CD8-positive, alpha-beta memory T cell (primary cell): ENCODE results near the gene BPNT1. TPM values are rescaled to one million over a fixed set of nuclear protein-coding genes. Genes with fewer than 3 reads are reported as not detected.
"Not testable (repeated sequence)": the region's sequence is repeated elsewhere in the genome, so short reads cannot be mapped to it uniquely, and the experiment has no call there.

Experiments
- CTCF ChIA-PET: fragments of 350-600 bp; sonication (Branson Sonifier 250); formaldehyde crosslinking; loops from one replicate; lab custom pipeline; 2021; ENCODE audit warnings: antibody characterized with exemption; lab: Charles Lee
- POLR2A ChIA-PET: fragments of 350-600 bp; sonication (Branson Sonifier 250); formaldehyde crosslinking; loops from one replicate; lab custom pipeline; 2021; ENCODE audit warnings: antibody characterized with exemption; lab: Charles Lee
- DNase-seq, 5 donors: peaks; one replicate each; pipeline versions ENCODE4 v3.0.0 to v3.0.0-alpha.2; 2020 to 2022; ENCODE audit warnings: mixed read lengths in 1 of 5
- H3K27ac ChIP-seq: one replicate; pipeline ENCODE4 v1.7.0; 2013; ENCODE audit warnings: low read depth, mild to moderate bottlenecking, low read length, moderate library complexity
- H3K27me3 ChIP-seq: 2 replicates; pipeline ENCODE4 v1.7.0; 2013; ENCODE audit warnings: low read length, mild to moderate bottlenecking; ENCODE audit not compliant: insufficient read depth, poor library complexity, severe bottlenecking
- H3K36me3 ChIP-seq: 2 replicates; pipeline ENCODE4 v1.7.0; 2013; ENCODE audit warnings: mild to moderate bottlenecking, low read length, moderate library complexity; ENCODE audit not compliant: insufficient read depth
- H3K4me1 ChIP-seq: 2 replicates; pipeline ENCODE4 v1.7.0; 2013; ENCODE audit warnings: mild to moderate bottlenecking, low read length, moderate library complexity; ENCODE audit not compliant: insufficient read depth
- H3K4me3 ChIP-seq: 2 replicates; pipeline ENCODE4 v1.7.0; 2013; ENCODE audit warnings: mild to moderate bottlenecking, low read length
- H3K9me3 ChIP-seq: 2 replicates; pipeline ENCODE4 v1.7.0; 2013; ENCODE audit warnings: mild to moderate bottlenecking, low read length
- H3K27ac Mint-ChIP-seq, 8 donors: one replicate each; pipeline ENCODE4 v1.8.0; 2020 to 2021; ENCODE audit warnings: mixed read lengths in 8 of 8, mild to moderate bottlenecking in 6 of 8, inconsistent platforms in 3 of 8, moderate library complexity in 3 of 8
- H3K27me3 Mint-ChIP-seq, 2 donors: one replicate each; pipeline ENCODE4 v1.8.0; 2020 to 2021; ENCODE audit warnings: mixed read lengths in 2 of 2, mild to moderate bottlenecking in 1 of 2, moderate library complexity in 1 of 2
- H3K36me3 Mint-ChIP-seq, 3 donors: one replicate each; pipeline ENCODE4 v1.8.0; 2020 to 2021; ENCODE audit warnings: mixed read lengths in 3 of 3, inconsistent platforms in 1 of 3, mild to moderate bottlenecking in 1 of 3
- H3K4me1 Mint-ChIP-seq, 3 donors: one replicate each; pipeline ENCODE4 v1.8.0; 2020 to 2021; ENCODE audit warnings: mixed read lengths in 3 of 3, inconsistent platforms in 1 of 3, mild to moderate bottlenecking in 1 of 3
- H3K4me3 Mint-ChIP-seq, 7 donors: one replicate each; pipeline ENCODE4 v1.8.0; 2020 to 2021; ENCODE audit warnings: mixed read lengths in 7 of 7, mild to moderate bottlenecking in 6 of 7, moderate library complexity in 4 of 7, inconsistent platforms in 2 of 7
- H3K9me3 Mint-ChIP-seq, 5 donors: one replicate each; pipeline ENCODE4 v1.8.0; 2020 to 2022; ENCODE audit warnings: mixed read lengths in 5 of 5, mild to moderate bottlenecking in 3 of 5, moderate library complexity in 2 of 5, inconsistent platforms in 1 of 5
- polyA plus RNA-seq: library from polyadenylated mRNA; unstranded; fragments of 300-500 nt; fragmentation: Illumina TruSeq; gene quantifications from one replicate; pipeline ENCODE4 v1.2.3, GENCODE V29; 2021
- total RNA-seq, 2 experiments: library from RNA; stranded (reverse); gene quantifications; one replicate each; pipeline ENCODE4 v1.2.3, GENCODE V29; 2021

The BPNT1 gene
- total and polyA plus RNA-seq, 3 experiments from 2014 or later: 21.3 to 26.3 (median 24.8) TPM

DNA sequence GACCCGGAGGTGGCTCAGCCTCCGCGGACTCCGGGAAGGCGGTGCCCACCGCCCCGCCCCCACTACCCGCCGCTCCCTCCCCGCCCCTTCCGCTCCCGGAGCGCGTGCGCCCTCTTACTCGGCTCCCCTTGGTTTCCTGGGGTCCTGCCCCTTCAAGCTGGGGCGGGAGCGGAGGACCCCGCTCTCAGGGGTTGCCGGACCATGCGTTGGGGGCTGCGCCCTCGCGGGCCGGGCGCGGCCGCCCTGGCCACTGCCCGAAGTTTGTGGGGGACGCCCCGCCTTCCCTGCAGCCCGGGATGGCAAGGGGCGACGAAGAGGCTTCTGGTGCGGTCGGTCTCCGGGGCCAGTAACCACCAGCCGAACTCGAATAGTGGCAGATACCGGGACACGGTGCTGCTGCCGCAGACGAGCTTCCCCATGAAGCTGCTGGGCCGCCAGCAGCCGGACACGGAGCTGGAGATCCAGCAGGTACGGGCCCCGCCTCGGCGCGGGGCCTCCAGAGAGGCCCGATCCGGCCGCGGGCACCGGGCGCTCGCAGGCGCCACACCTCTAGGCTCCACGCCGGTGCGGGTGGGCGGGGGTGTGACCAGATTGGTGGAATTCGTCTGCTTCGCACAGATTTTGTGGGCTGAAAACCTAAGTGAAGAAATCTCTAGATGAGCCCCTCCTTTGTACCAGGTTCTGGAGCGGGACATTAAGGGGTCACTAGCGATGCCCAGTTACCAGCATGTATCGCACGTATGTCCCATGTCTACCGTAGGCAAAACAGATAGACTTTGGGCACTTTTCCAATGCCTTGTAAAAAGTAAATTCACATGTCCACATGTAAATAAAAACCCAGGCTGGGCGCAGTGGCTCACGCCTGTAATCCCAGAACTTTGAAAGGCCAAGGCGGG is 4.7 kb upstream of the BPNT1 start, which contains the start of gene IARS2:
TSS of gene IARS2 (plus strand) at position 117 of the 896 bp plus-strand sequence. CDS start at position 202, 85 bp downstream.
- peak within 1 kb of the TSS; percentile 39 to 88 (median 70) for H3K27ac Mint-ChIP-seq
- H3K36me3 ChIP-seq: no peaks in the 10 kb centered on the region
- H3K4me3 ChIP-seq: peak within 1 kb of the TSS; percentile 89
- peak within 1 kb of the TSS; percentile 53 to 89 (median 82) for H3K4me3 Mint-ChIP-seq
- peak; percentile 88 to 94 (median 90) for DNase-seq
- POLR2A ChIA-PET: interaction anchor here (1.2 kb wide), 1 partner anchor 37 kb away, joined by 4 read pairs; no protein-coding TSS in a partner anchor
- H3K36me3 Mint-ChIP-seq: peaks cover 0 to 29% (median 7%) of the 10 kb centered on the region in 3 donors
- no peaks in the 10 kb centered on the region for H3K9me3 Mint-ChIP-seq
- no peaks in the 10 kb centered on the region for H3K27me3 ChIP-seq
- H3K27me3 Mint-ChIP-seq: no peaks in the 10 kb centered on the region
- peaks cover 32 to 52% (median 38%) of the 10 kb centered on the region in 3 donors for H3K4me1 Mint-ChIP-seq
- H3K9me3 ChIP-seq: no peaks in the 10 kb centered on the region
- CTCF ChIA-PET: interaction anchor here (1.1 kb wide), 2 partner anchors 21 to 105 kb away, joined by 3 read pairs; no protein-coding TSS in a partner anchor
- H3K4me1 ChIP-seq: peaks cover 22% of the 10 kb centered on the region
- peak within 1 kb of the TSS; percentile 81 for H3K27ac ChIP-seq

DNA sequence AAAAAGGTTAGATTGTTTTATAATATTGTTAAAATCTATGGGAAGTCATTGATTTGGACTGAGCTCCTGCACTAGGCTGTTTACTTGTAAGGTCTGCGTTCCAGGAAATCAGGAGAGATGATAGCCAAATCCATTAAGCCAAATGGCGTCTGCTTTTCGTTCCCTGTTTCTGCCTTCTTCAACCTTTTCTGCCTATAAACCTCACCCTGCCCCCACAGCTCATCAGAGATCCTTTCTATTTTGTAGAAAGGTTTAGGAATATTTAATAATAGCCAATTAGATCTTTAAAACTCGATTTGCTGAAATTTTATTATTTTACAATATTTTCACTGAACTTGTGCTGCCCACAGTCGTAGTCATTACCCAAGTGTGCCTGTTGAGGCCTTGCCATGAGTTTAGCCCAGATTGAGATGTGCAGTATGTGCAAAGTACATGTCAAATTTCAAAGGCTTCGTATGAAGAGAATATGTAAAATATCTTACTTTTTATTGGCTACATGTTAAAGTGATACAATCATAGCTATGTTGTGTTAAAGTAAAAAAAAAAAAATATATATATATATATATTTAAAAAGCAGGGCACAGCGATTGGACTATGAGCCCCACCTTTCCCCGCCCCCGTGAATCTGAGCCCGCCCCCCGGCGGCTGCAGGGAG is 3.9 kb upstream of the BPNT1 start:
- Mint-ChIP-seq H3K9me3 (no peaks in the 10 kb centered on the region), H3K27me3 (no peaks in the 10 kb centered on the region), H3K4me3 (peak overlapping the region in 6 of 7 donors; percentile 53 to 82 (median 63)), H3K27ac (peak overlapping the region in 6 of 8 donors; percentile 39 to 84 (median 61)), H3K36me3 (peaks cover 0 to 28% (median 6%) of the 10 kb centered on the region in 3 donors), H3K4me1 (peaks cover 35 to 55% (median 40%) of the 10 kb centered on the region in 3 donors)
- Histone ChIP-seq H3K27me3 (no peaks in the 10 kb centered on the region), H3K9me3 (no peaks in the 10 kb centered on the region), H3K36me3 (no peaks in the 10 kb centered on the region), H3K4me3 (peak overlapping the region; percentile 42), H3K27ac (no peak overlapping the region), H3K4me1 (peaks cover 26% of the 10 kb centered on the region)
- POLR2A ChIA-PET: interaction anchor here (0.6 to 1.2 kb wide), 3 partner anchors 36 to 90 kb away, joined by 3 to 4 read pairs (median 4); no protein-coding TSS in a partner anchor
- DNase-seq: no peak
- CTCF ChIA-PET: interaction anchor here (1.1 kb wide), 2 partner anchors 22 to 104 kb away, joined by 3 read pairs; no protein-coding TSS in a partner anchor

DNA sequence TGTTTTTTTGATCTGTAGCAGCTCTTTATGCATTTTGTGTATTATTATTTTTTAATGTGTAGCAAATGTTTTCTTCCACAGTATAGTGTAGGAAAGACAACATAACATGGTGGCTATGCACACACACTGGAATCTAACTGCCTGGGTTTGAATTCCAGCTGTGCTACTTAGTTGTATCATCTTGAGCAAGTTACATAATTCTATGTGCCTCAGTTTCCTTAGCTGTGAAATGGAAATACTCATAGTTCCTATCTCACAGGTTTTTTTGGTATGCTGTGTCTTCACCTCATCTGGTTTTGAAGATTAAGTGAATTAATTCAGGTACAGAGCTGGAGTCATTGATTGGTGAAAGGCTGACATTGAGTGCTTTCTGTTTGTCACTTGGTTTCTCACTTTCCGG is 3.1 kb upstream of the BPNT1 start:
- H3K4me3 Mint-ChIP-seq: peak overlapping the region in 3 of 7 donors; percentile 1 to 68 (median 53)
- POLR2A ChIA-PET: no interaction called here

DNA sequence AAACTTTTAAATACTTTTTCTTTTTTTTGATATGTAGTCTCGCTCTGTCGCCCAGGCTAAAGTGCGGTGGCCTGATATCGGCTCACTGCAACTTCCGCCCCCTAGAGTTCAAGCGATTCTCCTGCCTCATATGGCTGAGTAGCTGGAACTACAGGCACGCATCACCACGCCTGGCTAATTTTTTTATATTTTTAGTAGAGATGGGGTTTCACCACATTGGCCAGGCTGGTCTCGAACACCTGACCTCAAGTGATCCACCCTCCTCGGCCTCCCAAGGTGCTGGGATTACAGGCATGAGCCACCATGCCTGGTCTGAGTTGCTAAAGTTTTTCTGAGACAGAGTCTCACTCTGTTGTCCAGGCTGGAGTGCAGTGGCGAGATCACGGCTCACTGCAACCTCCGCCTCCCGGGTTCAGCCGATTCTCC is 3.3 kb downstream of the BPNT1 start:
- H3K4me1 Mint-ChIP-seq: peaks cover 17 to 37% (median 17%) of the 10 kb centered on the region in 3 donors
- H3K36me3 ChIP-seq, H3K27ac Mint-ChIP-seq, H3K27ac ChIP-seq, POLR2A ChIA-PET, H3K4me1 ChIP-seq, H3K9me3 Mint-ChIP-seq, H3K4me3 ChIP-seq, H3K27me3 ChIP-seq, CTCF ChIA-PET, H3K4me3 Mint-ChIP-seq, DNase-seq, H3K9me3 ChIP-seq, H3K27me3 Mint-ChIP-seq: not testable (repeated sequence)
- peaks cover 0 to 20% (median 3%) of the 10 kb centered on the region in 3 donors for H3K36me3 Mint-ChIP-seq

More for the DNA sequence above, 3.1 kb upstream of the BPNT1 start:
- Mint-ChIP-seq H3K4me1 (peaks cover 31 to 50% (median 35%) of the 10 kb centered on the region in 3 donors), H3K27ac (peak overlapping the region in 2 of 8 donors; percentile 47 to 61), H3K9me3 (no peaks in the 10 kb centered on the region), H3K36me3 (peaks cover 0 to 22% (median 2%) of the 10 kb centered on the region in 3 donors), H3K27me3 (no peaks in the 10 kb centered on the region)
- Histone ChIP-seq H3K9me3 (no peaks in the 10 kb centered on the region), H3K36me3 (no peaks in the 10 kb centered on the region), H3K27ac (no peak overlapping the region), H3K27me3 (no peaks in the 10 kb centered on the region), H3K4me1 (peaks cover 26% of the 10 kb centered on the region), H3K4me3 (no peak overlapping the region)
- DNase-seq: no peak
- CTCF ChIA-PET: interaction anchor here (1.0 kb wide), 1 partner anchor 19 kb away, joined by 3 read pairs; no protein-coding TSS in a partner anchor

DNA sequence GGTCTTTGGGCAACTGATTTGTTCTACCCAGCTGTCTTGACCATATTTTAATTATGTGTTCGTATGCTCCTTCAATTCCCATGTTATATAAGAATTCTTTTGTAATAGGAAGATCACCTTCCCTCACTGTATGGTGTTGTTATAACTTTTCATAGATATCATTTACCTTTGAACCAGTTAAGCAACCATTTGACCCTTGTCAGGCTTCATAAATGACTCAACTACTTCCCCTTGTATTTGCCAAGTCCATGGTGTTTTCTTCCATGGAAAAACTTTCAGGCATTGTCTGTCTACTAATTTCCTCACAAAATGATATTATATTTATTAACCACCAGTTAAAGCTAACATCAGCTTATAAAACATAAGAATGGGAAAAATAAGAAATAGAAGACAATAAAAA is 5.1 kb downstream of the BPNT1 start:
- Mint-ChIP-seq H3K4me1 (peaks cover 18 to 36% (median 23%) of the 10 kb centered on the region in 3 donors), H3K4me3 (no peak overlapping the region), H3K9me3 (no peaks in the 10 kb centered on the region), H3K36me3 (peaks cover 7 to 24% (median 9%) of the 10 kb centered on the region in 3 donors), H3K27ac (no peak overlapping the region), H3K27me3 (no peaks in the 10 kb centered on the region)
- Histone ChIP-seq H3K27ac (no peak overlapping the region), H3K4me1 (peaks cover 4% of the 10 kb centered on the region), H3K36me3 (no peaks in the 10 kb centered on the region), H3K27me3 (no peaks in the 10 kb centered on the region), H3K9me3 (no peaks in the 10 kb centered on the region), H3K4me3 (no peak overlapping the region)
- CTCF ChIA-PET: no interaction called here
- POLR2A ChIA-PET: no interaction called here
- DNase-seq: no peak

DNA sequence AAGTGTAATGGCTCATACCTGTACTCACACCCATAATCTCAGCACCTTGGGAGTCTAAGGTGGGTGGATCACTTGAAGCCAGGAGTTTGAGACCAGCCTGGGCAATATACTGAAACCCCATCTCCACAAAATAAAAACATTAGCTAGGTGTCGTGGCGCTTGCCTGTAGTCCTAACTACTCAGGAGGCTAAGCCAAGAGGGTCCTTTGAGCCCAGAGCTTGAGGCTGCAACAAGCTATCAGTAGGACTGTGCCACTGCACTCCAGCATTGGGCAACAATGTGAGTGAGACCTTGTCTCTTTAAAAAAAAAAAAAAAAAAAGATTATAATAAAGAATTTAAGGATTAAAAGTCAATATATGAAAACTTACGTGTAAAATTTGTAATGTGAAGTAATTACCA is 11.7 kb downstream of the BPNT1 start:
- H3K27ac ChIP-seq: no peak overlapping the region
- H3K4me1 ChIP-seq: no peaks in the 10 kb centered on the region
- no peaks in the 10 kb centered on the region for H3K27me3 ChIP-seq
- H3K4me3 ChIP-seq: no peak overlapping the region
- ChIA-PET CTCF (interaction anchor here (1.0 kb wide), 1 partner anchor 13 kb away, joined by 3 read pairs; no protein-coding TSS in a partner anchor), POLR2A (interaction anchor here (0.5 kb wide), 1 partner anchor 12 kb away, joined by 3 read pairs; the partner anchor contains the start of gene BPNT1)
- Mint-ChIP-seq H3K4me3 (no peak overlapping the region), H3K36me3 (peaks cover 9 to 53% (median 11%) of the 10 kb centered on the region in 3 donors), H3K4me1 (peaks cover 8 to 15% (median 11%) of the 10 kb centered on the region in 3 donors), H3K9me3 (no peaks in the 10 kb centered on the region), H3K27me3 (no peaks in the 10 kb centered on the region), H3K27ac (no peak overlapping the region)
- no peak for DNase-seq
- no peaks in the 10 kb centered on the region for H3K9me3 ChIP-seq
- peaks cover 4% of the 10 kb centered on the region for H3K36me3 ChIP-seq

DNA sequence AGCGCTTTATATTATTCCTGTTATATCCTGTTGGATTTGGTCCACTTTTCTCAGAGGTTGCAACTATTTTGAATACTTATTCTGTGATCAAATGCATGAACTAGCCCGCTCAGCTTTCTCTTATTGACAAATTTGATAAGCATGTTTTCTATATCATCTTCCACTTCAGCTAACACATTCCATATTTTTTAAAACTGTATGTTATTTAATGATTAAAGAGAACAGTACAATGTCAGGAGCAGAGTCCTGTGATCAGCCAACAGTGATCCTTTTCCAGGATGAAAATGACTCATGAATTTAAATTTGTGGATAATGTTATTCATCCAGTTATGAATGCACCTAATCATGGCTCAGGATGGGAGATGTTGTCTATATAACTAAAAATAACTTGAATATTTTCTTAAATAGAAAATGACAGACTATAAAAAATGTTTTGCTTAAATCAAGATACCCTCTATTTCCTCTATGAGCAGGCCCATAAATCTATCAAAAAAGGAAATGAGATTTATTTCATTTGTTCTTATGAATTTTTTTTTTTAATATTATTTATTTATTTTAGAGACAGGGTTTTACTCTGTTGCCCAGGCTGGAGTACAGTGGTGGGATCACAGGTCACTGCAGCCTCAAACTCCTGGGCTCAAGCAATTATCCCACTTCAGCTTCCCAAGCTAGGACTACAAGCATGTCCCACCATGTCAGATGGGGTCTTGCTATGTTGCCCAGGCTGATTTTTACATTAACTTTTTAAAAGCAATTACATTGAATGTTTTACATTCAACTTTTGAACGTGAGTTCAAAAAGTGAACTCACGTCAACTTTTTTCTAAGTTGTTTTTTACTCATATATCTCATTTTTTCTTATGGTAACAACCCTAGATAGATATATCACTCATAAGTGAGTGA is 12.5 kb downstream of the BPNT1 start:
- H3K4me3 Mint-ChIP-seq: no peak overlapping the region
- H3K27ac Mint-ChIP-seq: no peak overlapping the region
- no peak for DNase-seq
- Histone ChIP-seq H3K4me3 (no peak overlapping the region), H3K36me3 (peaks cover 10% of the 10 kb centered on the region), H3K9me3 (no peaks in the 10 kb centered on the region), H3K27ac (no peak overlapping the region), H3K4me1 (no peaks in the 10 kb centered on the region), H3K27me3 (no peaks in the 10 kb centered on the region)
- CTCF ChIA-PET: interaction anchor here (1.0 kb wide), 1 partner anchor 14 kb away, joined by 3 read pairs; no protein-coding TSS in a partner anchor
- no peaks in the 10 kb centered on the region for H3K9me3 Mint-ChIP-seq
- H3K36me3 Mint-ChIP-seq: peaks cover 9 to 58% (median 14%) of the 10 kb centered on the region in 3 donors
- POLR2A ChIA-PET: no interaction called here
- no peaks in the 10 kb centered on the region for H3K27me3 Mint-ChIP-seq
- peaks cover 8 to 12% (median 11%) of the 10 kb centered on the region in 3 donors for H3K4me1 Mint-ChIP-seq
